Measurements from ENCODE around the gene NRDE2.
A peak's percentile ranks its signal among the peaks of the same experiment; 100 is the strongest.

Gene NRDE2

GRCh38 chr14:90290337-90291011, 41.3 kb downstream of the NRDE2 start:
- Histone ChIP-seq H3K4me3 (ENCODE audit: severe bottlenecking) (no peak overlapping the region), H3K9me3 (ENCODE audit: severe bottlenecking) (no peaks in the 10 kb centered on the region), H3K27me3 (ENCODE audit: insufficient read depth, poor library complexity, severe bottlenecking) (no peaks in the 10 kb centered on the region), H3K4me1 (ENCODE audit: insufficient read depth, poor library complexity, severe bottlenecking) (no peaks in the 10 kb centered on the region), H3K36me3 (ENCODE audit: low read depth) (peaks cover 71% of the 10 kb centered on the region), H3K27ac (ENCODE audit: poor library complexity, severe bottlenecking) (no peak overlapping the region)
- ATAC-seq (ENCODE audit: low read depth) (no peak), DNase-seq (ENCODE audit: low spot score) (no peak)
- no peak for TF ChIP-seq CTCF (IDR thresholded peaks at IDR 0.05; ENCODE audit: poor library complexity, severe bottlenecking)

- H3K36me3 ChIP-seq (ENCODE audit: low read depth), result peaks cover 57% of the 10 kb centered on the region
- TF ChIP-seq CTCF (IDR thresholded peaks at IDR 0.05; ENCODE audit: poor library complexity, severe bottlenecking), result no peak
Measured at GRCh38 chr14:90288651-90289355, 42.9 kb downstream of the NRDE2 start.

GRCh38 chr14:90287791-90288190, 44.0 kb downstream of the NRDE2 start:
- ATAC-seq (ENCODE audit: low read depth) (no peak), DNase-seq (ENCODE audit: low spot score) (no peak)
- no peak overlapping the region for H3K27ac ChIP-seq (ENCODE audit: poor library complexity, severe bottlenecking)
- H3K9me3 ChIP-seq (ENCODE audit: severe bottlenecking), result no peaks in the 10 kb centered on the region
- TF ChIP-seq CTCF (IDR thresholded peaks at IDR 0.05; ENCODE audit: poor library complexity, severe bottlenecking), result no peak
- H3K4me3 ChIP-seq (ENCODE audit: severe bottlenecking), result no peak overlapping the region
- H3K36me3 ChIP-seq (ENCODE audit: low read depth), result peaks cover 47% of the 10 kb centered on the region
- H3K27me3 ChIP-seq (ENCODE audit: insufficient read depth, poor library complexity, severe bottlenecking), result no peaks in the 10 kb centered on the region
- no peaks in the 10 kb centered on the region for H3K4me1 ChIP-seq (ENCODE audit: insufficient read depth, poor library complexity, severe bottlenecking)

More at GRCh38 chr14:90288651-90289355, 42.9 kb downstream of the NRDE2 start:
- H3K9me3 ChIP-seq (ENCODE audit: severe bottlenecking), result no peaks in the 10 kb centered on the region
- no peak overlapping the region for H3K27ac ChIP-seq (ENCODE audit: poor library complexity, severe bottlenecking)
- no peaks in the 10 kb centered on the region for H3K4me1 ChIP-seq (ENCODE audit: insufficient read depth, poor library complexity, severe bottlenecking)
- H3K4me3 ChIP-seq (ENCODE audit: severe bottlenecking), result no peak overlapping the region
- DNase-seq (ENCODE audit: low spot score) (no peak), ATAC-seq (ENCODE audit: low read depth) (no peak)
- H3K27me3 ChIP-seq (ENCODE audit: insufficient read depth, poor library complexity, severe bottlenecking), result no peaks in the 10 kb centered on the region

- DNase-seq (ENCODE audit: low spot score), result no peak
Measured at GRCh38 chr14:90281756-90282155, 50.0 kb downstream of the NRDE2 start.

More at GRCh38 chr14:90281756-90282155, 50.0 kb downstream of the NRDE2 start:
- no peak for TF ChIP-seq CTCF (IDR thresholded peaks at IDR 0.05; ENCODE audit: poor library complexity, severe bottlenecking)
- Histone ChIP-seq H3K4me3 (ENCODE audit: severe bottlenecking) (no peak overlapping the region), H3K9me3 (ENCODE audit: severe bottlenecking) (no peaks in the 10 kb centered on the region), H3K27ac (ENCODE audit: poor library complexity, severe bottlenecking) (peak overlapping the region; percentile 1), H3K4me1 (ENCODE audit: insufficient read depth, poor library complexity, severe bottlenecking) (peaks cover 8% of the 10 kb centered on the region), H3K36me3 (ENCODE audit: low read depth) (peaks cover 3% of the 10 kb centered on the region; the same call in 1 of the 2 replicates), H3K27me3 (ENCODE audit: insufficient read depth, poor library complexity, severe bottlenecking) (no peaks in the 10 kb centered on the region)
- no peak for ATAC-seq (ENCODE audit: low read depth)
